ENCODE measurements around the gene STIP1.

The STIP1 gene

DNA sequence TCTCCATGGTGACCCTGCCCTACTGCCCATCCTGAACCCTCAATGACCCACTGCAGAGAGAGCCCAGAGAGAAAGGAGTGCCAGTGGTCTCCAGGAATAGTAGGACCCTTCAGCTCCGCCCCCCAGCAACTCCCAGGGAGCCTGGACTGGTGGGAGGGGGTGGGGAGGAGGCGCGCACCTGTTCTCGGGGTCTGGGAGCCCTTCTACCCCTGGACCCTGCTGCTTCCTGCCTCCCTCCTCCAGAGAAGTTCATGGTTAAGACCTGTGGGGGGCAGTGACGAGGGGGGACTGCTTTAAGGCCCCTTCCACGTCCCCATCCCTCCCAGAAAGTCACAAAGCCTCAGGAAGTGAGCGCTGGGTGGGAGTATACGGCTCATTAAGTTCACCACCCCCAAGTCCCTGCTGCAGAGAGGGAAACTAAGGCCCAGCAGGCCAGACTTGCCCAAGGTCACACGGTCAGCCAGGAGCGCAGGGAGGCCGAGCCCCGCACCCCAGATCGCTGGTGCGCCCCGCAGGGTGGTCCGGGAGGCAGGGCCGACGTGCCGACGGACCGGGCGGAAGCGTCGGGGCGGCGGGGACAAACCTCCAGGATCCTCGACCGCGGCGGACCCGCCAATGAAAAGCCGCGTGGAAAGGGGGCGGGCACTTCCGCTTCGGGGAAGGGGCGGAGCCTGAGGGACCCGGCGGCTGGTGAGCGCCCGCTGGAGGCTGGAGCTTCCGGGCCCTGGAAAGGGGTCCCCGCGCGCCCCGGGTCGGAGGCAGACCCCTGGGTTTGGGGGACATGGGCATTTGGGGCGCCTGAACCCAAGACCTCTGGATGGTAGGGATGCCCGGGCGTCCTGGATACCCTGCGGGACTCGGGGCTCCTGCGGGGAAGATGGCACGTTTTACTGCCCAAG lies 39.9 kb downstream of the STIP1 start, which contains the start of the genes NUDT22 and TRPT1:
NUDT22 (plus strand) TSS at position 667 of the 899 bp plus-strand sequence. CDS start 379 bp downstream, outside the sequence.
TRPT1 (minus strand) TSS at position 579 of the 899 bp plus-strand sequence; CDS start at position 253, 326 bp downstream.
- peak within 1 kb of the TSS; percentile 68 for H3K27ac ChIP-seq (ENCODE audit: low read length)
- peak within 1 kb of the TSS; percentile 95 for H3K4me3 ChIP-seq (ENCODE audit: low read length)
- peaks cover 19% of the 10 kb centered on the region for H3K4me1 ChIP-seq (ENCODE audit: low read length)
- no peak for TF ChIP-seq EZH2phosphoT487 (IDR thresholded peaks at IDR 0.05; ENCODE audit: low read depth)
- TF ChIP-seq, protein P1, sequence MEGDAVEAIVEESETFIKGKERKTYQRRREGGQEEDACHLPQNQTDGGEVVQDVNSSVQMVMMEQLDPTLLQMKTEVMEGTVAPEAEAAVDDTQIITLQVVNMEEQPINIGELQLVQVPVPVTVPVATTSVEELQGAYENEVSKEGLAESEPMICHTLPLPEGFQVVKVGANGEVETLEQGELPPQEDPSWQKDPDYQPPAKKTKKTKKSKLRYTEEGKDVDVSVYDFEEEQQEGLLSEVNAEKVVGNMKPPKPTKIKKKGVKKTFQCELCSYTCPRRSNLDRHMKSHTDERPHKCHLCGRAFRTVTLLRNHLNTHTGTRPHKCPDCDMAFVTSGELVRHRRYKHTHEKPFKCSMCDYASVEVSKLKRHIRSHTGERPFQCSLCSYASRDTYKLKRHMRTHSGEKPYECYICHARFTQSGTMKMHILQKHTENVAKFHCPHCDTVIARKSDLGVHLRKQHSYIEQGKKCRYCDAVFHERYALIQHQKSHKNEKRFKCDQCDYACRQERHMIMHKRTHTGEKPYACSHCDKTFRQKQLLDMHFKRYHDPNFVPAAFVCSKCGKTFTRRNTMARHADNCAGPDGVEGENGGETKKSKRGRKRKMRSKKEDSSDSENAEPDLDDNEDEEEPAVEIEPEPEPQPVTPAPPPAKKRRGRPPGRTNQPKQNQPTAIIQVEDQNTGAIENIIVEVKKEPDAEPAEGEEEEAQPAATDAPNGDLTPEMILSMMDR (IDR thresholded peaks at IDR 0.05; ENCODE audit: low read depth, low read length): peak; percentile 34
- peak within 1 kb of the TSS; percentile 96 for H3K9ac ChIP-seq (ENCODE audit: low read length)
- H3K79me2 ChIP-seq (ENCODE audit: low read length): peaks cover 17% of the 10 kb centered on the region
- H3K4me2 ChIP-seq (ENCODE audit: low read length): peak within 1 kb of the TSS; percentile 76
- no peaks in the 10 kb centered on the region for H3K9me3 ChIP-seq (ENCODE audit: insufficient read depth, low read length)
- H4K20me1 ChIP-seq (ENCODE audit: insufficient read depth, low read length): no peaks in the 10 kb centered on the region
- no peaks in the 10 kb centered on the region for H3K27me3 ChIP-seq (ENCODE audit: low read depth, low read length)
- peak within 1 kb of the TSS; percentile 60 for H2AFZ ChIP-seq (ENCODE audit: low read depth, low read length)
- peaks cover 9% of the 10 kb centered on the region for H3K36me3 ChIP-seq (replicated peaks; ENCODE audit: low read depth, low read length)

DNA sequence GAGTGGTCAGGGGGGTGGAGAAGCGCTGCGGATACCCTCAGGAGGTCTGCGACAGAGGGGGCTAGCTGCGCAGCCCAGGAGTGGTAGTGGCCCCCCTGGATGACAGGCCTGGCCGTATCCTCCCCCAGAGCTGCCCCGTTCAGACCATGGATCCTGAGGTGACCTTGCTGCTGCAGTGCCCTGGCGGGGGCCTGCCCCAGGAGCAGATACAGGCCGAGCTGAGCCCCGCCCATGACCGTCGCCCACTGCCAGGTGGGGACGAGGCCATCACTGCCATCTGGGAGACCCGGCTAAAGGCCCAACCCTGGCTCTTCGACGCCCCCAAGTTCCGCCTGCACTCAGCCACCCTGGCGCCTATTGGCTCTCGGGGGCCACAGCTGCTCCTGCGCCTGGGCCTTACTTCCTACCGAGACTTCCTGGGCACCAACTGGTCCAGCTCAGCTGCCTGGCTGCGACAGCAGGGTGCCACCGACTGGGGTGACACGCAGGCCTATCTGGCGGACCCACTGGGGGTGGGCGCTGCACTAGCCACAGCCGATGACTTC lies 40.6 kb downstream of the STIP1 start:
- H3K27ac ChIP-seq (ENCODE audit: low read length): peak overlapping the region; percentile 64

GRCh38 chr11:64227405-64227956 lies 41.5 kb downstream of the STIP1 start:
- Histone ChIP-seq H3K36me3 (replicated peaks; ENCODE audit: low read depth, low read length) (peaks cover 4% of the 10 kb centered on the region), H3K4me1 (ENCODE audit: low read length) (peaks cover 19% of the 10 kb centered on the region), H3K9me3 (ENCODE audit: insufficient read depth, low read length) (no peaks in the 10 kb centered on the region), H2AFZ (ENCODE audit: low read depth, low read length) (no peak overlapping the region), H3K4me2 (ENCODE audit: low read length) (peak overlapping the region; percentile 76), H3K27me3 (ENCODE audit: low read depth, low read length) (no peaks in the 10 kb centered on the region), H3K9ac (ENCODE audit: low read length) (peak overlapping the region; percentile 96), H3K79me2 (ENCODE audit: low read length) (peaks cover 17% of the 10 kb centered on the region), H3K27ac (ENCODE audit: low read length) (no peak overlapping the region), H3K4me3 (ENCODE audit: low read length) (peak overlapping the region; percentile 95), H4K20me1 (ENCODE audit: insufficient read depth, low read length) (no peaks in the 10 kb centered on the region)
- no peak for TF ChIP-seq EZH2phosphoT487 (IDR thresholded peaks at IDR 0.05; ENCODE audit: low read depth)
- TF ChIP-seq, protein P1 (IDR thresholded peaks at IDR 0.05; ENCODE audit: low read depth, low read length): no peak

More for the DNA sequence above, 40.6 kb downstream of the STIP1 start:
- H3K4me1 ChIP-seq (ENCODE audit: low read length): peaks cover 19% of the 10 kb centered on the region
- peak overlapping the region; percentile 96 for H3K9ac ChIP-seq (ENCODE audit: low read length)
- H3K79me2 ChIP-seq (ENCODE audit: low read length): peaks cover 17% of the 10 kb centered on the region
- H3K36me3 ChIP-seq (replicated peaks; ENCODE audit: low read depth, low read length): peaks cover 4% of the 10 kb centered on the region
- H4K20me1 ChIP-seq (ENCODE audit: insufficient read depth, low read length): no peaks in the 10 kb centered on the region
- no peaks in the 10 kb centered on the region for H3K9me3 ChIP-seq (ENCODE audit: insufficient read depth, low read length)
- H2AFZ ChIP-seq (ENCODE audit: low read depth, low read length): peak overlapping the region; percentile 13; the same call in 1 of the 2 replicates
- H3K27me3 ChIP-seq (ENCODE audit: low read depth, low read length): no peaks in the 10 kb centered on the region
- H3K4me2 ChIP-seq (ENCODE audit: low read length): peak overlapping the region; percentile 76
- no peak for TF ChIP-seq EZH2phosphoT487 (IDR thresholded peaks at IDR 0.05; ENCODE audit: low read depth)
- TF ChIP-seq, protein P1 (IDR thresholded peaks at IDR 0.05; ENCODE audit: low read depth, low read length): no peak
- H3K4me3 ChIP-seq (ENCODE audit: low read length): peak overlapping the region; percentile 95
